Measurements from ENCODE around the gene TBCA.
"Not testable (repeated sequence)": the region's sequence is repeated elsewhere in the genome, so short reads cannot be mapped to it uniquely, and the experiment has no call there.

Gene TBCA

GRCh38 chr5:77719666-77720363 is 56.3 kb downstream of the TBCA start:
- Histone ChIP-seq H3K4me3 (ENCODE audit: low read depth, low read length) (no peak overlapping the region), H3K27me3 (no peaks in the 10 kb centered on the region)

GRCh38 chr5:77718934-77719610 is 57.1 kb downstream of the TBCA start:
- Histone ChIP-seq H3K4me3 (ENCODE audit: low read depth, low read length) (no peak overlapping the region), H3K9me3 (no peaks in the 10 kb centered on the region), H3K27me3 (no peaks in the 10 kb centered on the region), H3K4me1 (no peaks in the 10 kb centered on the region), H3K36me3 (no peaks in the 10 kb centered on the region)
- TF ChIP-seq CTCF (IDR thresholded peaks at IDR 0.05; ENCODE audit: low read depth, low read length), result no peak
- DNase-seq, result no peak

More at GRCh38 chr5:77719666-77720363, 56.3 kb downstream of the TBCA start:
- H3K4me1 ChIP-seq, result no peaks in the 10 kb centered on the region
- TF ChIP-seq CTCF (IDR thresholded peaks at IDR 0.05; ENCODE audit: low read depth, low read length), result no peak
- H3K36me3 ChIP-seq, result no peaks in the 10 kb centered on the region
- no peak for DNase-seq
- H3K9me3 ChIP-seq, result no peaks in the 10 kb centered on the region

GRCh38 chr5:77709993-77710685 is 66.0 kb downstream of the TBCA start:
- no peaks in the 10 kb centered on the region for H3K9me3 ChIP-seq
- DNase-seq, result no peak
- H3K4me1 ChIP-seq, result no peaks in the 10 kb centered on the region
- H3K36me3 ChIP-seq, result peaks cover 24% of the 10 kb centered on the region
- no peak overlapping the region for H3K4me3 ChIP-seq (ENCODE audit: low read depth, low read length)
- no peak for TF ChIP-seq CTCF (IDR thresholded peaks at IDR 0.05; ENCODE audit: low read depth, low read length)
- H3K27me3 ChIP-seq, result no peaks in the 10 kb centered on the region

GRCh38 chr5:77709340-77709739 is 66.8 kb downstream of the TBCA start:
- H3K4me1 ChIP-seq, result no peaks in the 10 kb centered on the region
- H3K4me3 ChIP-seq (ENCODE audit: low read depth, low read length), result no peak overlapping the region
- no peaks in the 10 kb centered on the region for H3K27me3 ChIP-seq
- H3K9me3 ChIP-seq, result no peaks in the 10 kb centered on the region
- no peak for TF ChIP-seq CTCF (IDR thresholded peaks at IDR 0.05; ENCODE audit: low read depth, low read length)
- peaks cover 32% of the 10 kb centered on the region for H3K36me3 ChIP-seq
- DNase-seq, result no peak

GRCh38 chr5:77707791-77708190 is 68.3 kb downstream of the TBCA start:
- Histone ChIP-seq H3K4me3 (ENCODE audit: low read depth, low read length) (no peak overlapping the region), H3K36me3 (peaks cover 40% of the 10 kb centered on the region), H3K27me3 (no peaks in the 10 kb centered on the region), H3K4me1 (no peaks in the 10 kb centered on the region), H3K9me3 (no peaks in the 10 kb centered on the region)
- DNase-seq, result no peak
- no peak for TF ChIP-seq CTCF (IDR thresholded peaks at IDR 0.05; ENCODE audit: low read depth, low read length)

GRCh38 chr5:77699569-77699968 is 76.6 kb downstream of the TBCA start:
- H3K4me3 ChIP-seq (ENCODE audit: low read depth, low read length); H3K9me3 ChIP-seq; DNase-seq; H3K4me1 ChIP-seq; H3K27me3 ChIP-seq: not testable (repeated sequence)
- H3K36me3 ChIP-seq, result peaks cover 34% of the 10 kb centered on the region
